Ishikawa (cell line): Measurements from ENCODE around the gene DIS3L2.

ENCODE experiments used
- CEBPB ChIP-seq: IDR thresholded peaks from 2 replicates; pipeline ENCODE4 v1.6.1; 2012
- CREB1 ChIP-seq: IDR thresholded peaks from 2 replicates; pipeline ENCODE4 v1.6.1; 2012; ENCODE audit warnings: low read depth
- EGR1 ChIP-seq: IDR thresholded peaks from 2 replicates; pipeline ENCODE4 v1.6.1; 2012
- EP300 ChIP-seq: IDR thresholded peaks from 2 replicates; pipeline ENCODE4 v1.6.1; 2012; ENCODE audit warnings: borderline replicate concordance
- FOXM1 ChIP-seq: IDR thresholded peaks from 2 replicates; pipeline ENCODE4 v1.6.1; 2012; ENCODE audit warnings: low read depth, borderline replicate concordance
- NFIC ChIP-seq: IDR thresholded peaks from 2 replicates; pipeline ENCODE4 v1.6.1; 2012
- RAD21 ChIP-seq: IDR thresholded peaks from 2 replicates; pipeline ENCODE4 v1.6.1; 2012; ENCODE audit warnings: low read depth
- TEAD4 ChIP-seq: IDR thresholded peaks from 2 replicates; pipeline ENCODE4 v1.6.1; 2012
- TF ChIP-seq, protein P1 (sequence below): IDR thresholded peaks from 2 replicates; pipeline ENCODE4 v1.6.1; 2012
- TF ChIP-seq, protein P2 (sequence below): IDR thresholded peaks from 2 replicates; pipeline ENCODE4 v1.6.1; 2012; ENCODE audit warnings: low read depth, mild to moderate bottlenecking

DNA sequence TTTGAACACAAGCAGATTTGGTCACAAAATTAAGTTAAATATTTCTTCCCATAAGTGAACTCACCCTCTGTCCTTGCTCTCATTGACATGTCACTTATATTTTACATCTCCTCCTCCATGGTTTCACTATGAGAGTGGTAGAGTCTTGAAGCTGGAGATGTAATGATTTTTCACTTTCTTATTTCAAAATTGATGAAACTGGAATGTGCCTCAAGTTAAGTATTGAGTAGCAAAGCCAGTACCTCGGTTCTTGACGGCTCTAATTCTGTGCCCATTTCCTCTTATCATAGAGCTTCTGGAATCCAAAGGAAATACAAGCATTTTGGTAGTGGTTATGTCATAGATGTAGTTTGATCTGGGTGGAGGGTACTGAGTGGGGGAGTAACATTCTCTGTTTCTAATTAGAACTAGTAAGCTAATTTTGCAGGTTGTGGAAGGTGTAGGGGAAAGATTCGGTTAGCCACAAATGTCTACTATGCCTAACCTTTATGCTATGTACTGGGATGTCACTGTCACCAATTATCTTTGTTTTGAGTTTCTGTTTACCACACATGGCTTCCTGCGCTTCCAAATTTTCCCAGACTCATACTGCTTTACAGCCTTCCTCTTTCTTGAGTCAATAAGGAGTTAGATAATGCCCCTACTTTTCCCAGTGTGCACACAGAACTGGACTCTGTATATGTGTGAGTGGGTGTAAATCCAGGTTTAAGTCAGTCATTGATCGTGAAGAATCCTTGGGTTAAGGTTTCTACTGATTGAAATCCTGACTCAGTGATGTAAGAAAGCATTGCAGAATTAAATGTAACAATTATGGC is 96.8 kb downstream of the DIS3L2 start:
- TF ChIP-seq FOXM1 (no peak), TEAD4 (no peak), EGR1 (no peak), RAD21 (no peak), CEBPB (no peak), NFIC (no peak), EP300 (no peak), CREB1 (no peak)
- TF ChIP-seq, protein P1, sequence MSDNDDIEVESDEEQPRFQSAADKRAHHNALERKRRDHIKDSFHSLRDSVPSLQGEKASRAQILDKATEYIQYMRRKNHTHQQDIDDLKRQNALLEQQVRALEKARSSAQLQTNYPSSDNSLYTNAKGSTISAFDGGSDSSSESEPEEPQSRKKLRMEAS: no peak
- TF ChIP-seq, protein P2, sequence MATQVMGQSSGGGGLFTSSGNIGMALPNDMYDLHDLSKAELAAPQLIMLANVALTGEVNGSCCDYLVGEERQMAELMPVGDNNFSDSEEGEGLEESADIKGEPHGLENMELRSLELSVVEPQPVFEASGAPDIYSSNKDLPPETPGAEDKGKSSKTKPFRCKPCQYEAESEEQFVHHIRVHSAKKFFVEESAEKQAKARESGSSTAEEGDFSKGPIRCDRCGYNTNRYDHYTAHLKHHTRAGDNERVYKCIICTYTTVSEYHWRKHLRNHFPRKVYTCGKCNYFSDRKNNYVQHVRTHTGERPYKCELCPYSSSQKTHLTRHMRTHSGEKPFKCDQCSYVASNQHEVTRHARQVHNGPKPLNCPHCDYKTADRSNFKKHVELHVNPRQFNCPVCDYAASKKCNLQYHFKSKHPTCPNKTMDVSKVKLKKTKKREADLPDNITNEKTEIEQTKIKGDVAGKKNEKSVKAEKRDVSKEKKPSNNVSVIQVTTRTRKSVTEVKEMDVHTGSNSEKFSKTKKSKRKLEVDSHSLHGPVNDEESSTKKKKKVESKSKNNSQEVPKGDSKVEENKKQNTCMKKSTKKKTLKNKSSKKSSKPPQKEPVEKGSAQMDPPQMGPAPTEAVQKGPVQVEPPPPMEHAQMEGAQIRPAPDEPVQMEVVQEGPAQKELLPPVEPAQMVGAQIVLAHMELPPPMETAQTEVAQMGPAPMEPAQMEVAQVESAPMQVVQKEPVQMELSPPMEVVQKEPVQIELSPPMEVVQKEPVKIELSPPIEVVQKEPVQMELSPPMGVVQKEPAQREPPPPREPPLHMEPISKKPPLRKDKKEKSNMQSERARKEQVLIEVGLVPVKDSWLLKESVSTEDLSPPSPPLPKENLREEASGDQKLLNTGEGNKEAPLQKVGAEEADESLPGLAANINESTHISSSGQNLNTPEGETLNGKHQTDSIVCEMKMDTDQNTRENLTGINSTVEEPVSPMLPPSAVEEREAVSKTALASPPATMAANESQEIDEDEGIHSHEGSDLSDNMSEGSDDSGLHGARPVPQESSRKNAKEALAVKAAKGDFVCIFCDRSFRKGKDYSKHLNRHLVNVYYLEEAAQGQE: no peak
